ENCODE results near the gene HS1BP3.

Gene HS1BP3, protein sequence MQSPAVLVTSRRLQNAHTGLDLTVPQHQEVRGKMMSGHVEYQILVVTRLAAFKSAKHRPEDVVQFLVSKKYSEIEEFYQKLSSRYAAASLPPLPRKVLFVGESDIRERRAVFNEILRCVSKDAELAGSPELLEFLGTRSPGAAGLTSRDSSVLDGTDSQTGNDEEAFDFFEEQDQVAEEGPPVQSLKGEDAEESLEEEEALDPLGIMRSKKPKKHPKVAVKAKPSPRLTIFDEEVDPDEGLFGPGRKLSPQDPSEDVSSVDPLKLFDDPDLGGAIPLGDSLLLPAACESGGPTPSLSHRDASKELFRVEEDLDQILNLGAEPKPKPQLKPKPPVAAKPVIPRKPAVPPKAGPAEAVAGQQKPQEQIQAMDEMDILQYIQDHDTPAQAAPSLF

DNA sequence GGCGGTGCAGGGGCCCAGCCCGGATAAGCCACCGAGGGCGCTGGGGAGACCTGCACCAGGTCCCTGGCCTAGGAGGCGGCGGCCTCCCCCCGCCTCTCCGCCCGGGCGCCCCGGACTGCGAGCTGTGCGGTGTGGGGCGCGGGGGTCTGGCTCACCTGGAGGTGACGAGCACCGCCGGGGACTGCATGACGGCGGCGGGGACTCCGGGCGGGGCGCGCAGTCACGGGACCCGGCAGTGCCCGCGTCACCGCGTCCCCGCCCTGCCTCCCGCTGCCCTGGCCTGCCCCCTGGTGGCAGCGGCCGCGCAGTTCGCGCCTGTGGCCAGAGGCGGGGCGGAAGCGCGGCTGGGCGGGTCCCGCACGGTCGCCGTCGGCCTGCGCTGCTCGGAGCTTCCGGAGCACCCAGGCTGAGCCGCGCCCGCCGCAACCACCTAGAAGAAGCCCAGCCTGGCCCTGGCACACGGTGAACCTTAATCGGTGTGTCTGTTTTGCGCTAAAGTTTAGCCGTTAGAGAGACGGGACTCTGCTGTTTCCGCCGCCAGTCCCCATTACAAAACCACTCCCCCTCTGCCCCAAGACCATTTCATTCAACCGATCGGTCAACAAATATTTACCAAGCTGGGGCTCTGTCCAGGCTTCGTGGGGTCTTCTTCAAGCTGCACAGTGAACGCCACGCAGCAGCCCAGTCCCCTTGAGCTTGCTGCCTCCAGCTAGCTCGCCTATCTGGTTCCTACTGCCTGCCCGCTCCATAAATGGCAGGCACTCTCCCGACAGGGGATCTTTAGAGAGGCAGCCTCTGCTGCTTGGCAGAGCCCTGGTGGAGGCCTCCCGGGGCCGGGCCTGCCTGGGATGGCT is at the start of gene HS1BP3:
HS1BP3 (minus strand) TSS at position 222 of the 854 bp plus-strand sequence; CDS start at position 187, 35 bp downstream.
- peak; percentile 81 to 88 for DNase-seq

DNA sequence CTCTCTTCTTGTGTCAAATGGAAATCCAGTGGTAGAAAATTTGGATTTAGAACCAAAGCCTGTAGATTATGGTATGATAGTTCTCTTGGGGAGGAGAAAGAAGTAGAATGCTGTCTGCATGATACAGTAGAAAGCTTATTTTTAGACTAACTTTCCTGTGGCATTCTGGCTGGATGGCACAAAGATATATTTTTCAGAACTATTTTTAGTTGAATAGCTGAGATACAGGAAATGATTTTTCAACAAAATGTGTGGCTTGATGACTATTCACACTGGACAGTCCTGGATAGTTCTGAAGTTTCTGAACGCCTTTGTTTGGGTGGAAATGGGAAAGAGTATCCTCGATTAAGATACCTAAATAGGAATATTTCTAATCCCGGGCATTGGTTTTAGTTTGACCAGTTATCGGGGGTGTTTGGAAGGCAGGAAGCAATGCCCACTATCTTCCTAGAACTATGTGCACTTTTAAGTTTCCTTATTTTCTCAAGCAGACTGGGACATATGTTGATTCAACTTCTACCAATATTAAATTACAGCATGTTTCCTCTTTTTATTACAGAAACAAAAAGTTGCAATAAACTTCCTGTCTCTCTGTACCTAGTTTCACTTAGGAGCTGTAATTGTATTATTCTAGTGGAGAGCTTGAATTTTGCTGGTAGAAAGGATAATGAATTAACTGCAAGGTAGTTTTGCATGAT is 48.2 kb upstream of the HS1BP3 start:
- no peak for DNase-seq

- DNase-seq = no peak
These were observed 46.5 kb upstream of the HS1BP3 start for GRCh38 chr2:20697322-20697934.

DNA sequence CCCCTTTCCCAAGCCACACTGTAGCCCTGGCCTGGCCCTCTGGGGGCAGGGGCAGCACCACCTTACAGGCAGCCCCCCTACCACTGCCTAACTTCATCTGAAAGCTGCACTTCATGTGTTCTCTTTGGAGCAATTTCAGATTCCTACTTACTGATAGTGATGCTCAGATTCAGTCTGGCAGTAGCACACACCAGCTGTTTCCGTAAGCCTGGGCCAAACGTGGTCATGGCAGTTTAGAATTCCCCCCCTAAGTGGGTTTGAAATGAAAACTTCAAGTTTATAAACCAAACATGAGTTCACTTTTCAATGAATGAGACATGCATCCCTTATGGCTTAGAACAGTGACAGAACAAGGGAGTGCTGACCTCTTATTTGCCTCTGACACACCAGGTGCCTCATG is 45.5 kb upstream of the HS1BP3 start:
- no peak for DNase-seq

- no peak for DNase-seq
These were observed 42.4 kb upstream of the HS1BP3 start for GRCh38 chr2:20693317-20693716.

DNA sequence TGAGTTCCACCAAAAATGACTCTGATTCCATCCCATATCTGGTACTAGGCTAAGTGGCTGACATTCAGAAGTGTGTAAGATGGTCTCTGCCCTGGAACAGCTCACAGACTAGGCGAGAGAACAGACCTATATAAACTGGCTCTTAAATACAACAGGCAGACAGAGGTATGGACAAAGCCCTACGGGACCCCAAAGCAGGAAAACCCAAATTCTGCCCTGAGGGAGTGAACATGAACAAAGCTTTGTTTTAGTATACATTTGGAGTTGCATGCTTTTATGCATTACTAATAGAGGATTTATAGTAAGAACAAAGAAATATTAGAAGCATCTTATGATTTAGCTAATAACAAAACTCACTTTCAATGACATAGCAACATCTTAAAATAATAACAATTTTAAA is 41.2 kb upstream of the HS1BP3 start:
- DNase-seq = no peak

DNA sequence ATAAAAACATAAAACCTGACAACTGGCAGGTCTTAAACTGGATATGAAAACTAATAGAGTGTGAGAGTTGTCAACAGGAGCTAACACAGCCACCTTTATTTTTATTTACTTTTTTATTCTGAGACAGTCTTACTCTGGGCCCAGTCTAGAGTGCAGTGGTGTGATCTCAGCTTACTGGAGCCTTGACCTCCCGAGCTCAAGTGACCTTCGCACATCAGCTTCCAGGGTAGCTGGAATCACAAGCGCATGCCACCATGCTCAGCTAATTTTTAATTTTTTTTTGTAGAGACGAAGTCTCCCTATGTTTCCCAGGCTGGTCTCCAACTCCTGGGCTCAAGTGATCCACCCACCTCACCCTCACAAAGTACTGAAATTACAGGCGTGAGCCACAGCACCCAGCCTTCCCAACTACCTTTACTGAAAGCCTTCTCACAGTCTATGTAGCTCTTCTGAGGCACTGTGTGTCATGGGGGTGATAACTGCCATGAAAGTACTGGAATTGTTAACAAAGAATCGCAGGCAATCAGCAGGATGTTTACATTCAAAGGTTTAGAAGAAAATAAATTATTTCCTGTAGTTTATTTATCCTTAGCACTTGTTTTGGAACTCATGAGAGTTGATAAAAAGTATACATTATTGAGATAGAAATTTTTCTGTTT is 40.3 kb upstream of the HS1BP3 start:
- no peak for DNase-seq

GRCh38 chr2:20689428-20690264 is 38.7 kb upstream of the HS1BP3 start:
- no peak for DNase-seq

DNA sequence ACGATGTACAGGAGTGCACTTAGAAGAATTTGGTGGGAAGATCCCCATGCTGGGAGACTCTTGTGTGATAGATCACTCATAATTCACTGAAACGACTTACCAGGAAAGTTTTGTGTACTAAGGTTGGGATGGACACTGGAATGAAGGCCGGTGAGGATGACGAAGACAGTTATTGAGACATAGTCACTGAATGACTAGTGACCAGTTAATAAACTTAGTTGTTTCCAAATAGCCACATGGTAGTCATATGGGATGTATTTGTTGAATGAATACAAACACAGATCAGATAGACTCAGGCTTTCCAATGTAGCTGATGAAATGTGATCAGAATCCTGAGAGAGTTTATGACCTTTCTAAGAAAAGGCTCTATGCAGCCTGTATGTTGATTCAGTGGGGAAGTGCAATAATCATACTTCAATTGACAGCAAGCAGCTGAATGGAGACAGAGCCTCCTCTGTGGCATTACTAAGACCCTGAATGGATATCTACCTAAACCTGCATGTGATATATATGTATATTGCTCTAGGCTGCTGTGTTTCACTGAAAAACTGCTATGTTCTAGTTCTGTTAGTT is 36.4 kb upstream of the HS1BP3 start:
- DNase-seq = no peak

DNA sequence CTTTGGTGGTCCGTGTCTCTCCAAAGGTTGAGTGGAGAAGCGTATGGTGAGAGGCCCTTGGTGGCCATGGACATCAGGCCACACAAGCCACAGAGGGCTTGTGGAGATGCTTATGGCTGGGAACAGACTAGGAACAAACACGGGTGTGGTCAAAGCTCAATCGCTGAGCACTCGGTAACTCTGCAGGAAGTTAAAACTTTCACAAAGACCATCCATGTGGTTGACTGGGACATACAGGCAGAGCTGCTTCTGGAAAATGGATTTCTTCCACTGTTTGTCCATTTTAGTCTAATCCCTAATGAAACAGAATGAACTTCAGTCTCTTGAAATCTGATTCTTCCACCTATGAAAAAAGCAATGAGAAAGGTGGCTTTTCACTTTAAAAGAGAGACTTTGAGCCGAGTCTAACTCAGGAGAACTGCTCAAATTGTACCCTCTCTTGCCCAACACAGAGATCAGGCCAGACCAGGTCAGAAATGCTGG is 33.7 kb upstream of the HS1BP3 start:
- DNase-seq = no peak

DNA sequence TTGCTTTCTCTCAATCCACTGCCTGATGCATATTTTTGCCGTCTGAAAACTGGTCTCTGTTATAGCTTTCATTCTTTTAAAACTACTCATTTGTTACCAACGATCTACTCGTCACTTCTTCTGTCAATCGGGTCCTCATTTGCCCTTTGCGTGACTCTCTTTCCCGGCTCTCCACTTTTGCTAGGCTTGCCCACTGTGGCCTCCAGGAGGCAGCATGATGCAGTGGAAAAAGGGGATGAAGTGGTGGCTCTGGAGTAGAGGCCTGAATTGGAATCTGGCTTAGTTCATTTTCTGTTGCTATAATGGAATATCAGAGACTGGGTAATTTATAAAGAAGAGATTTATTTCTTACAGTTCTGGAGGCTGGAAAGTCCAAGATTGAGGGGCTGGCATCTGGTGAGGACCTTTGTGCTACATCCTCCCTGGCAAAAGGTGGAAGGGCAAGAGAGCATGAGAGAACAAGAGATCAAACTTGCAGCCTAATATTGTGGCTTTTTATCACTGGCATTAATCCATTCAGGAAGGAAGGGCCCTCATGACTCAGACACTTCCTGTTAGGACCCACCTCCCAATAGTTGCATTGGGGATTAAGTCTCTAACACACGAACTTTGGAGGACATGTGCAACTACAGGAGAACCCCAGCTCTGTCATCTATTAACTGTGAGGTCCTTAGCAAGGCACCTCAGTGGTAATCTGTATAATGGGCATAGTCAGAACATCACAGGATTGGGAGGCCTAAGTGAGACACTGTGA is 31.4 kb upstream of the HS1BP3 start:
- DNase-seq = no peak

- no peak for DNase-seq
These were observed 30.0 kb upstream of the HS1BP3 start for GRCh38 chr2:20680744-20681375.

DNA sequence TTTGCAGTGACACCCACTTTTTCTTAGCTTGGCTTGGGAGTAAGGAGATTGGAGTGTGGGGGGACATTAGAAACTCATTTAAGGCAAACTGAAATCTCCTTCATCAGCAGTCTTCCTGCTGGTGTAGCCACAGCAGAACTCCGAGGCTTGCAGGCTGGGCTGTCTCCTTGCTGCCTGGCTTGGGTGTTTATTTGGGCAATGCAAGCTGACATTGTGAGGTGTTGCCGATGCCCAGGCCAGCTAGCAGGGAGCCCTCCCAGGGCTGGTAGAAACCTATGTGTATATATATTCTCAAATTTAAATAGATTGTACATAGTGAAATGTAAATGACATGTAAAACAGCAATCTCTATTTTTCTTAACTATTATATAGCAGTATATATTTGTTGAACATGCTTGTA is 27.9 kb upstream of the HS1BP3 start:
- DNase-seq = no peak

GRCh38 chr2:20678086-20678395 is 27.1 kb upstream of the HS1BP3 start:
- DNase-seq = no peak

DNA sequence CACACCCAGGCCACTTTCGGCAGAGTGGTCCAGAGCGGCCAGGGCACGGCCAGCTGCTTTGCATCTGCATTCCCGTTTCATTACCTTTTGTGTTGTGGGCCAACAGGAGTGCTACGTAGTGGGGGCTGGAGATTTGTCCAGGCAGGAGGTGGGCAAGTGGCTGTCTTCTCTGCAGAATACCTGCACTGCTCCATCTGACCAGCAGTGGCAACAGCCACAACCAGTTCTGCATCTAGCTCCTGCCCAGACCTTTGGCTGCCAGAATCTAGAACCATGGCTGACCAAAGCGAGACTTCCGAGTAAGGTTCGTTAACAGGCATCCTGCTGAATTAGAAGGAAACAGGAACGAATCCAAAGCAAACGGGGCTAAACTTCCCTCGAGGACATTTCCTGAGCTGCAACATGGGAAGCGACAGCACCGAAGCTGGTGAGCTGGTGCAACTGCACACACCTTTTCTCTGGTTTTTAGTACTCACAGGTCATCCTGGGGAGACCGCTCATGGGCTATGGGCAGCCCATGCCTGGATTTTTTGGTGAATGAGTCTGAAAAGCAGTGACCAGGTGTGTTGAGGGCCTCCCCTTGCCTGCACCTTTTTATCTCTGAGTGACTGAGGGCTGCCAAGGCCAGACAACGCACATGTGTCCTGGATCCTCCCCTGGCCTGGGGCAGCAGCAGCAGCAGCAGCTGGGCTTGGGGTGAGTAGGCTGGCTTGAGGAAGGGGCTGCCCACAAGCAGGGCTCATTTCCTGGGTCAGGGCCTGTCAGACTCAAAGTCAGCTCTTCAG is 26.6 kb upstream of the HS1BP3 start:
- DNase-seq = no peak

DNA sequence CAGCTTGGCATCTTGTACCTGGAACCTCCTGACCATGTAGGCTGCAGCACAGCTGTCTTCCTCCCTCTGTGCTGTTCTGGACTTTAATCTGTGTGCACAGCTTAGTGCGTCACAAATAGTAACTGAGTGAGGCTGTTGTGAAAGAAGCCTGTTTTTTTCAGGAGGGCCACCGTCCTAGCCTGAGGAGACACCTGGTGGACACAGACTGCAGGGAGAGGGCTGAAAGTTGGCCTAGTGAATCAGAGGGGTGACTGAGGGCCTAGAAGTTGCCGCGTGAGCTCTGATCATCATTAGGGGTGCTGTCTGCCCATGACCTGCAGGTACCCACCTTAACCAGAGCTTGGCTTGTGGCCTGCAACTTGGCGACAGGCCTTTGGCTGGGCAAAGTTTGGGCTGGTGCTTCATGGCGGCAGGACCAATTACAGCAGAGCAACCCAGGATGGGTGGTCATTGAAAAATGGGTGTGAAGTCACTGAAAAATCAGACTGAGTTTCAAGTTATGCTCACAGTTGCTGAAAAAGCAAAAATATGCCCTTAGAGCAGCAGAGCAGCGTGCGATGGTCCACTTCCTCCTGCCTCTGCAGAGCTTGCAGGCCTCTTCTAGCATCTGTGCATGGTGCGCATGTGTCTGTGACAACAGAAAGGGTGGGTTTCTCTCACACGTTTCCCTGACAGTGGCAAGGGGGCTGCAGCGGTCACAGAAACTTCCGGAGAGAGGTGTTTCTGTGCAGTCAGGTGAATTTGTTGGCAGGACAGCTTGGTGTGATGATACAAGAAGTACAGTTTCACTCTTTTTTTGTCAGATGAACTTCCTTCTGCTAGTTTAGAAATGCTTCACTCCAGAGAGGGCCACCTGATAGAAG is 25.7 kb upstream of the HS1BP3 start:
- no peak for DNase-seq

GRCh38 chr2:20675701-20676352 is 24.9 kb upstream of the HS1BP3 start:
- no peak for DNase-seq
